SK-N-SH (cell line): Measurements from ENCODE around the gene TRIM66.

ENCODE experiments used
- CHD2 ChIP-seq: fragments of 150-350 bp; IDR thresholded peaks from 2 replicates; pipeline ENCODE4 v1.6.1; 2018; ENCODE audit warnings: low read length; ENCODE audit not compliant: partially characterized antibody
- GABPA ChIP-seq: IDR thresholded peaks from 2 replicates; pipeline ENCODE4 v1.4.0; 2012; ENCODE audit warnings: low read depth, mild to moderate bottlenecking
- GATA2 ChIP-seq: sonication (generic); formaldehyde crosslinking; IDR thresholded peaks from 2 replicates; pipeline ENCODE4 v1.5.0; 2020; ENCODE audit warnings: mild to moderate bottlenecking, missing genetic modification reagents
- JUND ChIP-seq: IDR thresholded peaks from 2 replicates; pipeline ENCODE4 v1.4.0; 2012
- POLR2AphosphoS5 ChIP-seq: IDR thresholded peaks from 2 replicates; pipeline ENCODE4 v1.6.1; 2012; ENCODE audit warnings: low read depth, low read length
- RFX5 ChIP-seq: IDR thresholded peaks from 2 replicates; pipeline ENCODE4 v1.6.1; 2012; ENCODE audit warnings: mild to moderate bottlenecking, improper control_type of control experiment, low read length
- SIN3A ChIP-seq: IDR thresholded peaks from 2 replicates; pipeline ENCODE4 v1.6.1; 2012; ENCODE audit warnings: low read depth, mild to moderate bottlenecking, low read length, moderate library complexity, borderline replicate concordance
- YY1 ChIP-seq: IDR thresholded peaks from 2 replicates; pipeline ENCODE4 v1.4.0; 2012; ENCODE audit warnings: low read depth, mild to moderate bottlenecking
- TF ChIP-seq, protein P1 (sequence below): fragments of 200-600 bp; sonication (generic); IDR thresholded peaks from 2 replicates; pipeline ENCODE4 v1.6.1; 2017; ENCODE audit warnings: antibody characterized with exemption, mild to moderate bottlenecking, moderate library complexity
- TF ChIP-seq, protein P2 (sequence below): IDR thresholded peaks from 2 replicates; pipeline ENCODE4 v1.6.1; 2012; ENCODE audit warnings: mild to moderate bottlenecking, low read depth, low read length, moderate library complexity
- TF ChIP-seq, protein P3 (sequence below): fragments of 150-350 bp; IDR thresholded peaks from 2 replicates; pipeline ENCODE4 v1.6.1; 2017; ENCODE audit warnings: antibody characterized with exemption, low read length, low read depth, borderline replicate concordance

- TF ChIP-seq GABPA (no peak), JUND (no peak), YY1 (no peak), RFX5 (no peak), POLR2AphosphoS5 (no peak), CHD2 (no peak), SIN3A (no peak), GATA2 (no peak)
- TF ChIP-seq, protein P1, sequence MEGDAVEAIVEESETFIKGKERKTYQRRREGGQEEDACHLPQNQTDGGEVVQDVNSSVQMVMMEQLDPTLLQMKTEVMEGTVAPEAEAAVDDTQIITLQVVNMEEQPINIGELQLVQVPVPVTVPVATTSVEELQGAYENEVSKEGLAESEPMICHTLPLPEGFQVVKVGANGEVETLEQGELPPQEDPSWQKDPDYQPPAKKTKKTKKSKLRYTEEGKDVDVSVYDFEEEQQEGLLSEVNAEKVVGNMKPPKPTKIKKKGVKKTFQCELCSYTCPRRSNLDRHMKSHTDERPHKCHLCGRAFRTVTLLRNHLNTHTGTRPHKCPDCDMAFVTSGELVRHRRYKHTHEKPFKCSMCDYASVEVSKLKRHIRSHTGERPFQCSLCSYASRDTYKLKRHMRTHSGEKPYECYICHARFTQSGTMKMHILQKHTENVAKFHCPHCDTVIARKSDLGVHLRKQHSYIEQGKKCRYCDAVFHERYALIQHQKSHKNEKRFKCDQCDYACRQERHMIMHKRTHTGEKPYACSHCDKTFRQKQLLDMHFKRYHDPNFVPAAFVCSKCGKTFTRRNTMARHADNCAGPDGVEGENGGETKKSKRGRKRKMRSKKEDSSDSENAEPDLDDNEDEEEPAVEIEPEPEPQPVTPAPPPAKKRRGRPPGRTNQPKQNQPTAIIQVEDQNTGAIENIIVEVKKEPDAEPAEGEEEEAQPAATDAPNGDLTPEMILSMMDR: no peak
- TF ChIP-seq, protein P2, sequence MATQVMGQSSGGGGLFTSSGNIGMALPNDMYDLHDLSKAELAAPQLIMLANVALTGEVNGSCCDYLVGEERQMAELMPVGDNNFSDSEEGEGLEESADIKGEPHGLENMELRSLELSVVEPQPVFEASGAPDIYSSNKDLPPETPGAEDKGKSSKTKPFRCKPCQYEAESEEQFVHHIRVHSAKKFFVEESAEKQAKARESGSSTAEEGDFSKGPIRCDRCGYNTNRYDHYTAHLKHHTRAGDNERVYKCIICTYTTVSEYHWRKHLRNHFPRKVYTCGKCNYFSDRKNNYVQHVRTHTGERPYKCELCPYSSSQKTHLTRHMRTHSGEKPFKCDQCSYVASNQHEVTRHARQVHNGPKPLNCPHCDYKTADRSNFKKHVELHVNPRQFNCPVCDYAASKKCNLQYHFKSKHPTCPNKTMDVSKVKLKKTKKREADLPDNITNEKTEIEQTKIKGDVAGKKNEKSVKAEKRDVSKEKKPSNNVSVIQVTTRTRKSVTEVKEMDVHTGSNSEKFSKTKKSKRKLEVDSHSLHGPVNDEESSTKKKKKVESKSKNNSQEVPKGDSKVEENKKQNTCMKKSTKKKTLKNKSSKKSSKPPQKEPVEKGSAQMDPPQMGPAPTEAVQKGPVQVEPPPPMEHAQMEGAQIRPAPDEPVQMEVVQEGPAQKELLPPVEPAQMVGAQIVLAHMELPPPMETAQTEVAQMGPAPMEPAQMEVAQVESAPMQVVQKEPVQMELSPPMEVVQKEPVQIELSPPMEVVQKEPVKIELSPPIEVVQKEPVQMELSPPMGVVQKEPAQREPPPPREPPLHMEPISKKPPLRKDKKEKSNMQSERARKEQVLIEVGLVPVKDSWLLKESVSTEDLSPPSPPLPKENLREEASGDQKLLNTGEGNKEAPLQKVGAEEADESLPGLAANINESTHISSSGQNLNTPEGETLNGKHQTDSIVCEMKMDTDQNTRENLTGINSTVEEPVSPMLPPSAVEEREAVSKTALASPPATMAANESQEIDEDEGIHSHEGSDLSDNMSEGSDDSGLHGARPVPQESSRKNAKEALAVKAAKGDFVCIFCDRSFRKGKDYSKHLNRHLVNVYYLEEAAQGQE: no peak
- TF ChIP-seq, protein P3, sequence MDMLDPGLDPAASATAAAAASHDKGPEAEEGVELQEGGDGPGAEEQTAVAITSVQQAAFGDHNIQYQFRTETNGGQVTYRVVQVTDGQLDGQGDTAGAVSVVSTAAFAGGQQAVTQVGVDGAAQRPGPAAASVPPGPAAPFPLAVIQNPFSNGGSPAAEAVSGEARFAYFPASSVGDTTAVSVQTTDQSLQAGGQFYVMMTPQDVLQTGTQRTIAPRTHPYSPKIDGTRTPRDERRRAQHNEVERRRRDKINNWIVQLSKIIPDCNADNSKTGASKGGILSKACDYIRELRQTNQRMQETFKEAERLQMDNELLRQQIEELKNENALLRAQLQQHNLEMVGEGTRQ: no peak
Measured at GRCh38 chr11:8605971-8606563, 76.4 kb downstream of the TRIM66 start.
